ENCODE data around the gene ACOT12.

ACOT12 gene

DNA sequence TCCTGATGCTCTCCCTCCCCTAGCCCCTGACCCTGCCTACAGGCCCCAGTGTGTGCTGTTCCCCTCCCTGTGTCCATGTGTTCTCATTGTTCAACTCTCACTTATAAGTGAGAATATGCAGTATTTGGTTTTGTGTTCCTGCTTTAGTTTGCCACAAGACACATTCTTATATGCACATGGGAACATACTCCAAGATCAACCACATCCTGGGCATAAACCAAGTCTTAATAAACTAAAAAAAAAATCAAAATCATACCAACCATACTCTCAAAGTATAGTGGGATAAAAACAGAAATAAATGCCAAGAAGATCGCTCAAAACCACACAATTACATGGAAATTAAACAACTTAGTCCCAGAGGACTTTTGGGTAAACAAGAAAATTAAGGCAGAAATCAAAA is 103.8 kb downstream of the ACOT12 start:
- DNase-seq (ENCODE audit: low read depth in 2 of 2), result no peak

DNA sequence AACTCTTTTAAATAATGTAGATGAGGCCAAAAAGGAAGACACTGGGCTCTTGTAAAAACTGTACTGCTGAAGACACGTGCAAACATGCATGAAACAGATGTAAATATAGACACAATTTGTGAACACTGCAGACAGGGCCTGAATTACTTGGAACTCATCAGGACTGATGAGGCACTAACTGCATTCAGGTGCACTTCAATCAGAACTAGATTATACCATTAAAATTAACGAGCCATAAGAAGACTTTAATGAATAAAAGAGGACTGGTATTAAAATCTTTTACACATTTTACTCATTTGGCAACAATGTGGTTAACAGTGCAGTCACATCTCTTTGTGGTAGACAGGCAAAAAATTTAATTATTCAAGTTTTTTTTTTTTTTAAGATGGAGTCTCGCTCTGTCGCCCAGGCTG is 105.9 kb downstream of the ACOT12 start:
- DNase-seq (ENCODE audit: low read depth in 2 of 2), result no peak

DNA sequence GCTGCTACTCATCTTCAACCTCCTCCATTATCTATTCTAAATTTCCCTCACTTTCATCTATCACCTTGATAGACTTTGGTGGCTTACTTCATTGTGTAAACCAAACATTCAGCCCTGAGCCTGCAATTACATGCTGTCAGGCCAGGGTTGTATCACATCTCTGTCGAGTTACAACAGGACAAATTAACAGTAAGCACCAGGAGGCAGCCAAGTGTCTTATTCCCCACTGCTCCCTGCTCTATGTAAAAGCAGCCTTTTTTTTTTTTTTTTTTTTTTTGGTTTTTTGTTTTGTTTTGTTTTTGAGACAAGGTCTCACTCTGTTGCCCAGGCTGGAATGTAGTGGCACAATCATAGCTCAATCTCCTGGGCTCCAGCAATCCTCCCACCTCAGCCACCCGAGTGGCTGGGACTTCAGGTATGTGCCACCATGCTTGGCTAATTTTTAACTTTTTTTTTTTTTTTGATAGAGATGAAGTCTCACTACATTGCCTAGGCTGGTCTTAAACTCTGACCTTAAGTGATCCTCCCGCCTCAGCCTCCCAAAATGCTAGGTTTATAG is 107.8 kb downstream of the ACOT12 start:
- DNase-seq (ENCODE audit: low read depth in 2 of 2), result no peak

DNA sequence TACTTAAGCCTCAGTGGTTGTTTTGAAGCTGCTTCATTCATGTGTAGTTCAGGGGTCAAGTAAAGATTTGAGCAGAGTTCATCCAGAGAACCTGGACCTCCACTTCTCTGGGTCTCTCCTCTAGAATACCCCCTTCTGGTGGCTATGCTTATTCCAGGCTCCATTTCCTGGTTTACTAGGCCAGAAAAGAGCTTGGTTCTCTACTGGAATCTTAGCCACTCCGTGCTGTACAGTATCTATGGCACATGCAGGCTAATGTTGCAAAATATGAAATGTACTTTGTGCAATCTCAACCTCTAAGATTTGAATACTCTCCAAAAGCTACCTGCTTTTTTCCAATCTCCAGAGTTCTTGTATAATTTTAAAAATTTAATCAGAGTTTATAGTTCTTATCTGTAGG is 110.0 kb downstream of the ACOT12 start:
- DNase-seq (ENCODE audit: low read depth in 2 of 2), result no peak
